ENCODE results near the gene CD81.

Gene CD81

GRCh38 chr11:2409611-2410468, 32.7 kb downstream of the CD81 start:
- DNase-seq (ENCODE audit: low spot score), result no peak
- TF ChIP-seq CTCF (IDR thresholded peaks at IDR 0.05; ENCODE audit: extremely low read depth, insufficient read depth, missing control alignments), result no peak
- in situ Hi-C loops (cut with MboI; ENCODE audit: low pct_unique_long_range_greater_than_20kb, low sequenced_read_pairs, unreplicated experiment), result loop anchor here (25.0 kb wide), 1 partner anchor 223 kb away; no protein-coding TSS in a partner anchor

GRCh38 chr11:2410616-2411015, 33.5 kb downstream of the CD81 start:
- no peak for TF ChIP-seq CTCF (IDR thresholded peaks at IDR 0.05; ENCODE audit: extremely low read depth, insufficient read depth, missing control alignments)
- in situ Hi-C loops (cut with MboI; ENCODE audit: low pct_unique_long_range_greater_than_20kb, low sequenced_read_pairs, unreplicated experiment), result loop anchor here (25.0 kb wide), 1 partner anchor 223 kb away; no protein-coding TSS in a partner anchor
- DNase-seq (ENCODE audit: low spot score), result no peak

- no peak for TF ChIP-seq CTCF (IDR thresholded peaks at IDR 0.05; ENCODE audit: extremely low read depth, insufficient read depth, missing control alignments)
- in situ Hi-C loops (cut with MboI; ENCODE audit: low pct_unique_long_range_greater_than_20kb, low sequenced_read_pairs, unreplicated experiment), result loop anchor here (25.0 kb wide), 1 partner anchor 224 kb away; no protein-coding TSS in a partner anchor
- DNase-seq (ENCODE audit: low spot score), result no peak
Measured at GRCh38 chr11:2411446-2412305, 34.6 kb downstream of the CD81 start.

- in situ Hi-C loops (cut with MboI; ENCODE audit: low pct_unique_long_range_greater_than_20kb, low sequenced_read_pairs, unreplicated experiment), result loop anchor here (25.0 kb wide), 1 partner anchor 225 kb away; no protein-coding TSS in a partner anchor
- TF ChIP-seq CTCF (IDR thresholded peaks at IDR 0.05; ENCODE audit: extremely low read depth, insufficient read depth, missing control alignments), result no peak
- no peak for DNase-seq (ENCODE audit: low spot score)
Measured at GRCh38 chr11:2412323-2412722, 35.2 kb downstream of the CD81 start.

GRCh38 chr11:2413742-2414579, 36.9 kb downstream of the CD81 start:
- in situ Hi-C loops (cut with MboI; ENCODE audit: low pct_unique_long_range_greater_than_20kb, low sequenced_read_pairs, unreplicated experiment), result loop anchor here (25.0 kb wide), 1 partner anchor 227 kb away; no protein-coding TSS in a partner anchor
- DNase-seq (ENCODE audit: low spot score), result no peak
- TF ChIP-seq CTCF (IDR thresholded peaks at IDR 0.05; ENCODE audit: extremely low read depth, insufficient read depth, missing control alignments), result no peak
